ENCODE data around the gene MARK1.

MARK1 gene

GRCh38 chr1:220655961-220656740, 128.2 kb downstream of the MARK1 start:
- DNase-seq (ENCODE audit: low spot score), result no peak
- in situ Hi-C loops (cut with MboI; ENCODE audit: low pct_unique_long_range_greater_than_20kb, low sequenced_read_pairs, unreplicated experiment), result no loop called here

GRCh38 chr1:220666349-220666748, 138.4 kb downstream of the MARK1 start:
- TF ChIP-seq, protein P1, sequence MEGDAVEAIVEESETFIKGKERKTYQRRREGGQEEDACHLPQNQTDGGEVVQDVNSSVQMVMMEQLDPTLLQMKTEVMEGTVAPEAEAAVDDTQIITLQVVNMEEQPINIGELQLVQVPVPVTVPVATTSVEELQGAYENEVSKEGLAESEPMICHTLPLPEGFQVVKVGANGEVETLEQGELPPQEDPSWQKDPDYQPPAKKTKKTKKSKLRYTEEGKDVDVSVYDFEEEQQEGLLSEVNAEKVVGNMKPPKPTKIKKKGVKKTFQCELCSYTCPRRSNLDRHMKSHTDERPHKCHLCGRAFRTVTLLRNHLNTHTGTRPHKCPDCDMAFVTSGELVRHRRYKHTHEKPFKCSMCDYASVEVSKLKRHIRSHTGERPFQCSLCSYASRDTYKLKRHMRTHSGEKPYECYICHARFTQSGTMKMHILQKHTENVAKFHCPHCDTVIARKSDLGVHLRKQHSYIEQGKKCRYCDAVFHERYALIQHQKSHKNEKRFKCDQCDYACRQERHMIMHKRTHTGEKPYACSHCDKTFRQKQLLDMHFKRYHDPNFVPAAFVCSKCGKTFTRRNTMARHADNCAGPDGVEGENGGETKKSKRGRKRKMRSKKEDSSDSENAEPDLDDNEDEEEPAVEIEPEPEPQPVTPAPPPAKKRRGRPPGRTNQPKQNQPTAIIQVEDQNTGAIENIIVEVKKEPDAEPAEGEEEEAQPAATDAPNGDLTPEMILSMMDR (IDR thresholded peaks at IDR 0.05; ENCODE audit: extremely low read depth, insufficient read depth, missing control alignments), result no peak
- no peak for DNase-seq (ENCODE audit: low spot score)
- in situ Hi-C loops (cut with MboI; ENCODE audit: low pct_unique_long_range_greater_than_20kb, low sequenced_read_pairs, unreplicated experiment), result no loop called here

More at GRCh38 chr1:220655961-220656740, 128.2 kb downstream of the MARK1 start:
- TF ChIP-seq, protein P1 (IDR thresholded peaks at IDR 0.05; ENCODE audit: extremely low read depth, insufficient read depth, missing control alignments), result no peak

GRCh38 chr1:220669005-220669404, 141.1 kb downstream of the MARK1 start:
- no peak for DNase-seq (ENCODE audit: low spot score)
- in situ Hi-C loops (cut with MboI; ENCODE audit: low pct_unique_long_range_greater_than_20kb, low sequenced_read_pairs, unreplicated experiment), result no loop called here

DNA sequence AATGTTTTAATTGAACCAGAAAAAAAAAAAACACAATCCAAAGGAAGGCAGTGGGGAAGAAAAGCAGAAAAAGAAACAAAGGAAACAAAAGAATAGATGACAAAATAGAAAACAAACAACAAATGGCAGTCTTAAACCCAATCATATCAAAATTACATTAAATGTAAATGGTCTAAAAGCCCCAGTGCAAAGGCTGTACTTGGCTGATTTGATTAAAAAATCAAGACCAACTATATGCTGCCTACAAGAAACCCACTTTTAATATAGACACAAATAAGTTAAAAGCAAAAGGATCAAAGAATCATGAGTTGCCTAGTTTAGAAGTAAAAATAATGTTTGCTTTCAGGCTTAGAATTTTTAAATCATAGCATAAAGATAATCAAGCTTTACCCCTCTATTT, 142.4 kb downstream of the MARK1 start:
- in situ Hi-C loops (cut with MboI; ENCODE audit: low pct_unique_long_range_greater_than_20kb, low sequenced_read_pairs, unreplicated experiment), result no loop called here
- no peak for DNase-seq (ENCODE audit: low spot score)

More at GRCh38 chr1:220669005-220669404, 141.1 kb downstream of the MARK1 start:
- TF ChIP-seq, protein P1 (IDR thresholded peaks at IDR 0.05; ENCODE audit: extremely low read depth, insufficient read depth, missing control alignments), result no peak

GRCh38 chr1:220673921-220674320, 146.0 kb downstream of the MARK1 start:
- in situ Hi-C loops (cut with MboI; ENCODE audit: low pct_unique_long_range_greater_than_20kb, low sequenced_read_pairs, unreplicated experiment), result no loop called here
- TF ChIP-seq, protein P1 (IDR thresholded peaks at IDR 0.05; ENCODE audit: extremely low read depth, insufficient read depth, missing control alignments), result no peak

More for the DNA sequence above, 142.4 kb downstream of the MARK1 start:
- TF ChIP-seq, protein P1 (IDR thresholded peaks at IDR 0.05; ENCODE audit: extremely low read depth, insufficient read depth, missing control alignments), result no peak

DNA sequence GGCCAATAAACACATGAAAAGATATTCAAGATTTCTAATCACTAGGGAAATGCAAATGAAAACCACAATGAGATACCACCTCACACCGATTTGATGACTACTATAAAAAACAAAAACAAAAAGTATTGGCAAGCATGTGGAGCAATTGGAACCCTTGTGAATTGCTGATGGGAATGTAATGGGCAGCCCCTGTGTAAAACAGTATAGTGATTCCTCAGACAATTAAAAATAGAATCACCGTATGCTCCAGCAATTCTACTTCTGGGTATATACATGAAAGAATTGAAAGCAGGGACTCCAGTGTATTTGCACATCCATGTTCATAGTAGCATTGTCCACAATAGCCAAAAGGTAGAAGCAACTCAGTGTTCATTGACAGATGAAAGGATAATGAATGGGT, 149.3 kb downstream of the MARK1 start:
- no peak for DNase-seq (ENCODE audit: low spot score)
- in situ Hi-C loops (cut with MboI; ENCODE audit: low pct_unique_long_range_greater_than_20kb, low sequenced_read_pairs, unreplicated experiment), result no loop called here
- TF ChIP-seq, protein P1 (IDR thresholded peaks at IDR 0.05; ENCODE audit: extremely low read depth, insufficient read depth, missing control alignments), result no peak

More at GRCh38 chr1:220673921-220674320, 146.0 kb downstream of the MARK1 start:
- DNase-seq (ENCODE audit: low spot score), result no peak

Measured in GM13977 (cell line).